Peyer's patch (tissue), 4 donors: Measurements from ENCODE around the gene SEC16B. TPM values are rescaled to one million over a fixed set of nuclear protein-coding genes. Genes with fewer than 3 reads are reported as not detected.

ENCODE experiments used
- DNase-seq, 3 donors: peaks; one replicate each; pipeline ENCODE4 v3.0.0-alpha.2; 2017 to 2019
- H3K27ac ChIP-seq, 4 donors: fragments of 200-600 bp; sonication (generic); one replicate each; pipeline ENCODE4 v1.5.1; 2016 to 2019
- H3K27me3 ChIP-seq, 2 donors: fragments of 200-600 bp; sonication (generic); one replicate each; pipeline ENCODE4 v1.5.1; 2019
- H3K36me3 ChIP-seq, 3 donors: fragments of 200-600 bp; sonication (generic); one replicate each; pipeline ENCODE4 v1.5.1; 2016 to 2019
- H3K4me1 ChIP-seq, 4 donors: fragments of 200-600 bp; sonication (generic); one replicate each; pipeline ENCODE4 v1.5.1; 2016 to 2019
- H3K4me3 ChIP-seq, 4 donors: fragments of 200-600 bp; sonication (generic); 1 replicate in 3 of 4; 2 replicates in 1 of 4; pipeline ENCODE4 v1.5.1; 2016 to 2019; ENCODE audit warnings: mild to moderate bottlenecking in 1 of 4
- H3K9me3 ChIP-seq, 4 donors: fragments of 200-600 bp; sonication (generic); one replicate each; pipeline ENCODE4 v1.5.1; 2016 to 2019; ENCODE audit warnings: mild to moderate bottlenecking in 1 of 4
- CTCF ChIP-seq, 6 experiments: fragments of 450-650 bp in 4 of 6; fragments of 200-600 bp in 2 of 6; sonication (generic) in 1 of 6; IDR thresholded peaks; one replicate each; pipeline ENCODE4 v1.5.1; 2017 to 2019; ENCODE audit warnings: antibody characterized with exemption in 6 of 6, mild to moderate bottlenecking in 3 of 6, moderate library complexity in 1 of 6
- POLR2A ChIP-seq, 2 donors: fragments of 450-650 bp; IDR thresholded peaks; one replicate each; pipeline ENCODE4 v1.5.1; 2017; ENCODE audit warnings: antibody characterized with exemption in 2 of 2, mild to moderate bottlenecking in 2 of 2, moderate library complexity in 2 of 2
- total RNA-seq, 4 donors: library from RNA; depleted of rRNA; stranded (reverse); fragments of >200 nt; gene quantifications; one replicate each; pipeline ENCODE4 v1.1.0, GENCODE V29; 2016

SEC16B gene
- total RNA-seq, 4 donors from 2014 or later = 20.6 to 147 (median 55.0) TPM

GRCh38 chr1:178011864-178012503, 42.1 kb upstream of the SEC16B start:
- H3K9me3 ChIP-seq = no peaks in the 10 kb centered on the region
- peaks cover 0 to 10% (median 0%) of the 10 kb centered on the region in 3 donors for H3K36me3 ChIP-seq
- no peak overlapping the region for H3K4me3 ChIP-seq
- H3K4me1 ChIP-seq = peaks cover 0 to 9% (median 0%) of the 10 kb centered on the region in 4 donors
- DNase-seq = no peak
- no peaks in the 10 kb centered on the region for H3K27me3 ChIP-seq
- H3K27ac ChIP-seq = no peak overlapping the region
- TF ChIP-seq CTCF (IDR thresholded peaks at IDR 0.05) (no peak), POLR2A (IDR thresholded peaks at IDR 0.05) (no peak)

DNA sequence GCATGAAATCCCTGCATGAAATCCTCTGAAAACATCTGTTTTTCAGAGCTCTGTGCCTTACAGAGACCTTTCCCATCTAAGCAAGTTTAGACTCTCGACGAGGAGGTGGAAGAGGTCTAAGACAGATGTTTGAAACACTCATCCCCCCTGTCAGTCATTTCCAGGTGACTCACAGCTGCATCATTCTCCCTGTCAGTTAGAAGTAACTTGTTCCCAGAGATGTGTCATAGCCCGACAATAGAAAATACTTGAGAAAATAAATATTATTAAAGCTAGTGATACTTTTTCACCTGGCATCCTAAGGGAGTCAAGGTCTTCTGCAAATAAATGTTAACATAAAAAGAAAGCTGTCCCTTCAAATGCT, 41.6 kb upstream of the SEC16B start:
- H3K27ac ChIP-seq = peak overlapping the region in 1 of 4 donors; percentile 49
- H3K9me3 ChIP-seq = no peaks in the 10 kb centered on the region
- H3K4me1 ChIP-seq = peaks cover 0 to 9% (median 0%) of the 10 kb centered on the region in 4 donors
- H3K36me3 ChIP-seq = peaks cover 0 to 5% (median 0%) of the 10 kb centered on the region in 3 donors
- no peaks in the 10 kb centered on the region for H3K27me3 ChIP-seq
- peak in 1 of 3 donors; percentile 58 for DNase-seq
- H3K4me3 ChIP-seq = no peak overlapping the region
- TF ChIP-seq CTCF (IDR thresholded peaks at IDR 0.05) (no peak), POLR2A (IDR thresholded peaks at IDR 0.05) (no peak)

- DNase-seq = peak in 1 of 3 donors; percentile 55
- Histone ChIP-seq H3K9me3 (no peaks in the 10 kb centered on the region), H3K27ac (peak overlapping the region in 1 of 4 donors; percentile 49), H3K27me3 (no peaks in the 10 kb centered on the region), H3K36me3 (no peaks in the 10 kb centered on the region), H3K4me3 (no peak overlapping the region), H3K4me1 (peaks cover 0 to 9% (median 0%) of the 10 kb centered on the region in 4 donors)
- no peak for TF ChIP-seq CTCF (IDR thresholded peaks at IDR 0.05)
- TF ChIP-seq POLR2A (IDR thresholded peaks at IDR 0.05) = no peak
Observed at GRCh38 chr1:178010674-178011464, 41.0 kb upstream of the SEC16B start.

- no peak overlapping the region for H3K4me3 ChIP-seq
- no peaks in the 10 kb centered on the region for H3K9me3 ChIP-seq
- TF ChIP-seq POLR2A (IDR thresholded peaks at IDR 0.05) = no peak
- no peak for TF ChIP-seq CTCF (IDR thresholded peaks at IDR 0.05)
- no peak for DNase-seq
- H3K27ac ChIP-seq = no peak overlapping the region
- H3K27me3 ChIP-seq = no peaks in the 10 kb centered on the region
- peaks cover 0 to 3% (median 0%) of the 10 kb centered on the region in 4 donors for H3K4me1 ChIP-seq
- H3K36me3 ChIP-seq = no peaks in the 10 kb centered on the region
Observed at GRCh38 chr1:178006043-178006442, 36.2 kb upstream of the SEC16B start.

- H3K4me1 ChIP-seq = no peaks in the 10 kb centered on the region
- TF ChIP-seq POLR2A (IDR thresholded peaks at IDR 0.05) (no peak), CTCF (IDR thresholded peaks at IDR 0.05) (no peak)
- H3K36me3 ChIP-seq = no peaks in the 10 kb centered on the region
- H3K27ac ChIP-seq = no peak overlapping the region
- no peaks in the 10 kb centered on the region for H3K27me3 ChIP-seq
- H3K4me3 ChIP-seq = no peak overlapping the region
- no peaks in the 10 kb centered on the region for H3K9me3 ChIP-seq
- no peak for DNase-seq
Observed at GRCh38 chr1:178005450-178005849, 35.6 kb upstream of the SEC16B start.
